Neuronal stem cell (in vitro differentiated cells): ENCODE results near the gene PDE11A.

Experiments used
- DNase-seq: peaks from one replicate; pipeline ENCODE4 v3.0.0-alpha.2; 2013; ENCODE audit warnings: low spot score
- H2AFZ ChIP-seq: one replicate; pipeline ENCODE4 v1.6.1; 2013; ENCODE audit warnings: mild to moderate bottlenecking, low read length, inconsistent platforms
- H2AK5ac ChIP-seq: 2 replicates; pipeline ENCODE4 v1.6.1; 2013; ENCODE audit warnings: low read depth, mild to moderate bottlenecking, inconsistent platforms, low read length, moderate library complexity, mixed read lengths
- H2BK120ac ChIP-seq: 2 replicates; pipeline ENCODE4 v1.6.1; 2013; ENCODE audit warnings: low read depth, mild to moderate bottlenecking, inconsistent platforms, low read length, moderate library complexity, mixed read lengths
- H2BK12ac ChIP-seq: one replicate; pipeline ENCODE4 v1.6.1; 2013; ENCODE audit warnings: low read length, inconsistent platforms
- H2BK15ac ChIP-seq: 2 replicates; pipeline ENCODE4 v1.6.1; 2013; ENCODE audit warnings: mild to moderate bottlenecking, low read length, inconsistent platforms, mixed read lengths
- H2BK5ac ChIP-seq: one replicate; pipeline ENCODE4 v1.6.1; 2013; ENCODE audit warnings: inconsistent platforms, mild to moderate bottlenecking, low read length, moderate library complexity
- H3K14ac ChIP-seq: one replicate; pipeline ENCODE4 v1.6.1; 2013; ENCODE audit warnings: low read length, inconsistent platforms
- H3K18ac ChIP-seq: 2 replicates; pipeline ENCODE4 v1.6.1; 2013; ENCODE audit warnings: low read length, inconsistent platforms
- H3K23ac ChIP-seq: 2 replicates; pipeline ENCODE4 v1.6.1; 2013; ENCODE audit warnings: low read depth, mild to moderate bottlenecking, mixed read lengths, low read length, inconsistent platforms; ENCODE audit not compliant: poor library complexity
- H3K27ac ChIP-seq: replicated peaks from 3 replicates; pipeline ENCODE4 v1.5.1; 2013; ENCODE audit warnings: low read length, inconsistent platforms
- H3K27me3 ChIP-seq, 3 experiments: 2 replicates each; pipeline ENCODE4 v1.6.1; 2013; ENCODE audit warnings: low read length in 3 of 3, mild to moderate bottlenecking in 2 of 3, inconsistent platforms in 1 of 3, low read depth in 1 of 3, mixed read lengths in 1 of 3, moderate library complexity in 1 of 3; ENCODE audit not compliant: control insufficient read depth in 3 of 3, insufficient read depth in 3 of 3
- H3K36me3 ChIP-seq, 2 donors: replicated peaks in 1 of 2; 2 replicates each; pipeline ENCODE4 v1.6.1; 2013; ENCODE audit warnings: low read length in 2 of 2; ENCODE audit not compliant: control insufficient read depth in 2 of 2, insufficient read depth in 2 of 2
- H3K4ac ChIP-seq: 2 replicates; pipeline ENCODE4 v1.6.1; 2013; ENCODE audit warnings: inconsistent platforms, mild to moderate bottlenecking, low read length, moderate library complexity
- H3K4me1 ChIP-seq, 2 donors: 1 replicate in 1 of 2; 2 replicates in 1 of 2; pipeline ENCODE4 v1.6.1; 2013; ENCODE audit warnings: low read length in 2 of 2, low read depth in 1 of 2; ENCODE audit not compliant: control insufficient read depth in 2 of 2, insufficient read depth in 1 of 2
- H3K4me2 ChIP-seq: one replicate; pipeline ENCODE4 v1.6.1; 2013; ENCODE audit warnings: mild to moderate bottlenecking, low read length, inconsistent platforms; ENCODE audit not compliant: insufficient read depth, poor library complexity, severe bottlenecking
- H3K4me3 ChIP-seq, 2 donors: 2 replicates each; pipeline ENCODE4 v1.5.1; 2013; ENCODE audit warnings: low read length in 2 of 2, mild to moderate bottlenecking in 2 of 2, inconsistent platforms in 1 of 2, moderate library complexity in 1 of 2
- H3K79me1 ChIP-seq: one replicate; pipeline ENCODE4 v1.6.1; 2013; ENCODE audit warnings: low read depth, mild to moderate bottlenecking, inconsistent platforms, low read length, moderate library complexity
- H3K9ac ChIP-seq: one replicate; pipeline ENCODE4 v1.6.1; 2013; ENCODE audit warnings: mild to moderate bottlenecking, low read depth, low read length, inconsistent platforms; ENCODE audit not compliant: poor library complexity
- H3K9me3 ChIP-seq, 2 donors: replicated peaks in 1 of 2; 2 replicates each; pipeline versions ENCODE3 to v1.6.1; 2013; ENCODE audit warnings: low read length in 2 of 2, mild to moderate bottlenecking in 2 of 2, inconsistent platforms in 1 of 2, low read depth in 1 of 2, mixed read lengths in 1 of 2, moderate library complexity in 1 of 2; ENCODE audit not compliant: control insufficient read depth in 2 of 2, insufficient read depth in 1 of 2
- H4K8ac ChIP-seq: one replicate; pipeline ENCODE4 v1.6.1; 2013; ENCODE audit warnings: low read depth, mild to moderate bottlenecking, inconsistent platforms, low read length, moderate library complexity
- H4K91ac ChIP-seq: one replicate; pipeline ENCODE4 v1.6.1; 2013; ENCODE audit warnings: low read length, low read depth, mild to moderate bottlenecking, inconsistent platforms; ENCODE audit not compliant: poor library complexity
- WGBS, 2 donors: extraction: QIAGEN DNeasy Blood & Tissue Kit; methylation state at CpG; one replicate each; pipeline ENCODE4 v1.1.7; 2013; ENCODE audit warnings: missing lambda C conversion rate in 2 of 2, mixed read lengths in 1 of 2; ENCODE audit not compliant: insufficient read length in 2 of 2, insufficient replicate concordance in 1 of 2; ENCODE audit errors: extremely low coverage in 2 of 2; 5-methylcytosine and 5-hydroxymethylcytosine counted together

The PDE11A gene

DNA sequence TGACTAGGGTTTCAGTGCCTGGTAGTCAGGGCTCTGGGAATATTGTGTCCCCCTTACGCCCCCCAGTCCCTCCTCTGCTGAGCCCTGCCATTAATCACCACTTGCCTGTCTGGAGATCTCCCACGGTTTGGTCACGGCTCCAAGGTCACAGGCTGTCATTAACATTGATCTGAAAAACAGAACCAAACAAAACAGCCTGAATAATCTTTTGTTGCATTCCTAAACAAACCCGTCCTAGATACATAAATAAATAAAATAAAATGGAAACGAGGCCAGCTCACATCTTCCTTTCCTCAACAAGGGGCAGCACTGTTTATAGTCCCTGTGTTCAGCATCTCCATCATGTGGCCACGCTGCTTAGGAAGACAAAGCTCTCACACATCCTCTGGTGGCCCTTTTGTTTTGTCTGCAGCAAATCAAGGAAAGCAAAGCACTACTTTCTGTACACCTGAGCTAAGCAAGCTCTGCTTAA lies 397.2 kb downstream of the PDE11A start:
- H3K14ac ChIP-seq, result no peak overlapping the region
- no peak for DNase-seq
- H3K79me1 ChIP-seq, result no peaks in the 10 kb centered on the region
- H4K91ac ChIP-seq, result no peak overlapping the region
- H4K8ac ChIP-seq, result no peak overlapping the region
- H3K27me3 ChIP-seq, result no peaks in the 10 kb centered on the region
- H2BK12ac ChIP-seq, result no peak overlapping the region
- H3K4me2 ChIP-seq, result no peak overlapping the region
- H3K23ac ChIP-seq, result no peak overlapping the region
- no CpG with 5 or more reads among the region's 6 CpGs for WGBS, 2 donors
- H2BK120ac ChIP-seq, result no peak overlapping the region
- H2BK5ac ChIP-seq, result no peak overlapping the region
- H3K4ac ChIP-seq, result no peak overlapping the region
- H2AFZ ChIP-seq, result peak overlapping the region; percentile 86
- H2BK15ac ChIP-seq, result no peak overlapping the region
- H3K18ac ChIP-seq, result no peak overlapping the region
- no peak overlapping the region for H3K27ac ChIP-seq
- H3K9ac ChIP-seq, result no peak overlapping the region
- H3K4me1 ChIP-seq, result peaks cover 7 to 37% of the 10 kb centered on the region in 2 donors
- no peaks in the 10 kb centered on the region for H3K36me3 ChIP-seq
- peaks cover 0 to 3% of the 10 kb centered on the region in 2 donors for H3K9me3 ChIP-seq
- H2AK5ac ChIP-seq, result no peak overlapping the region
- no peak overlapping the region for H3K4me3 ChIP-seq

GRCh38 chr2:177673602-177674595 lies 398.7 kb downstream of the PDE11A start:
- H3K79me1 ChIP-seq, result no peaks in the 10 kb centered on the region
- H2BK5ac ChIP-seq, result no peak overlapping the region
- no peaks in the 10 kb centered on the region for H3K36me3 ChIP-seq
- no peak overlapping the region for H2AK5ac ChIP-seq
- no peak overlapping the region for H3K4ac ChIP-seq
- no peak overlapping the region for H3K4me2 ChIP-seq
- no peak overlapping the region for H3K9ac ChIP-seq
- H3K23ac ChIP-seq, result no peak overlapping the region
- H3K4me3 ChIP-seq, result no peak overlapping the region
- WGBS, 2 donors, result no CpG with 5 or more reads among the region's 9 CpGs
- H2BK120ac ChIP-seq, result no peak overlapping the region
- H3K18ac ChIP-seq, result no peak overlapping the region
- no peak overlapping the region for H2BK12ac ChIP-seq
- no peak overlapping the region for H3K14ac ChIP-seq
- no peak overlapping the region for H3K27ac ChIP-seq
- H2AFZ ChIP-seq, result no peak overlapping the region
- H3K27me3 ChIP-seq, result no peaks in the 10 kb centered on the region
- DNase-seq, result no peak
- peaks cover 0 to 3% of the 10 kb centered on the region in 2 donors for H3K9me3 ChIP-seq
- H4K91ac ChIP-seq, result no peak overlapping the region
- no peak overlapping the region for H4K8ac ChIP-seq
- peaks cover 4 to 44% of the 10 kb centered on the region in 2 donors for H3K4me1 ChIP-seq
- H2BK15ac ChIP-seq, result no peak overlapping the region

DNA sequence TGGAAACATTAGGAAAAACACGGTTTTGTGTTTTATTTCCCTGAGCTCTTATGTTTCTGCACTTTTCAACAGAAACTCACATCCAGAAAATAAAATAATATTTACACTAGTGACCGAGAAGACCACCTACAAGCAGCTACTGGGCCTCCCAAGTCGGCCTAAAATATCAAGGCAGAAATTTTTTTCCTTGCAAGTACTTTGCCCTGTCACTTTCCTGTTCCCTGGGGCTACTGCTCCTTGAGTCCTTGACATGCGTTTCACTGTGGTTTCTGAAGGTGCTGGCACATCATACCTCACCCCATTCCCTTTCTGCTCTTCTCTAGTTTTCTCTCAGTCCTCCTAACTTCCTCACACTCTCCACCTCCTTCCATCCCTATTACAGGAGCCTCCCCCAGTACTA lies 400.9 kb downstream of the PDE11A start:
- no CpG with 5 or more reads among the region's 4 CpGs for WGBS, 2 donors
- no peak overlapping the region for H3K27ac ChIP-seq

GRCh38 chr2:177670791-177671535 lies 401.6 kb downstream of the PDE11A start:
- no peak overlapping the region for H2BK12ac ChIP-seq
- H3K18ac ChIP-seq, result no peak overlapping the region
- H3K23ac ChIP-seq, result no peak overlapping the region
- H3K4me3 ChIP-seq, result no peak overlapping the region
- H2AK5ac ChIP-seq, result no peak overlapping the region
- H3K27me3 ChIP-seq, result no peaks in the 10 kb centered on the region
- no peak overlapping the region for H3K9ac ChIP-seq
- peaks cover 0 to 3% of the 10 kb centered on the region in 2 donors for H3K9me3 ChIP-seq
- no peak overlapping the region for H3K4ac ChIP-seq
- no peak overlapping the region for H4K8ac ChIP-seq
- WGBS, 2 donors, result no CpG with 5 or more reads among the region's 2 CpGs
- no peak overlapping the region for H4K91ac ChIP-seq
- no peak overlapping the region for H2BK120ac ChIP-seq
- DNase-seq, result no peak
- H3K79me1 ChIP-seq, result no peaks in the 10 kb centered on the region
- no peak overlapping the region for H3K14ac ChIP-seq
- H2BK5ac ChIP-seq, result no peak overlapping the region
- no peaks in the 10 kb centered on the region for H3K36me3 ChIP-seq
- no peak overlapping the region for H3K4me2 ChIP-seq
- H3K27ac ChIP-seq, result no peak overlapping the region
- peaks cover 4 to 39% of the 10 kb centered on the region in 2 donors for H3K4me1 ChIP-seq
- H2BK15ac ChIP-seq, result no peak overlapping the region
- peak overlapping the region; percentile 76 for H2AFZ ChIP-seq

More for the DNA sequence above, 400.9 kb downstream of the PDE11A start:
- no peak overlapping the region for H3K14ac ChIP-seq
- no peaks in the 10 kb centered on the region for H3K79me1 ChIP-seq
- H3K18ac ChIP-seq, result no peak overlapping the region
- H3K9me3 ChIP-seq, result peaks cover 0 to 3% of the 10 kb centered on the region in 2 donors
- H2AK5ac ChIP-seq, result no peak overlapping the region
- no peaks in the 10 kb centered on the region for H3K27me3 ChIP-seq
- no peak overlapping the region for H3K4me2 ChIP-seq
- no peak overlapping the region for H3K4ac ChIP-seq
- H4K91ac ChIP-seq, result no peak overlapping the region
- H3K4me1 ChIP-seq, result peaks cover 4 to 44% of the 10 kb centered on the region in 2 donors
- no peak overlapping the region for H2BK12ac ChIP-seq
- H2AFZ ChIP-seq, result peak overlapping the region; percentile 76
- DNase-seq, result no peak
- no peaks in the 10 kb centered on the region for H3K36me3 ChIP-seq
- no peak overlapping the region for H2BK15ac ChIP-seq
- no peak overlapping the region for H3K4me3 ChIP-seq
- no peak overlapping the region for H3K9ac ChIP-seq
- no peak overlapping the region for H3K23ac ChIP-seq
- no peak overlapping the region for H4K8ac ChIP-seq
- H2BK5ac ChIP-seq, result no peak overlapping the region
- H2BK120ac ChIP-seq, result no peak overlapping the region
